HEK293 (cell line): ENCODE results near the gene CREBL2.

Experiments
- CTCF ChIP-seq: fragments of 450-650 bp; formaldehyde crosslinking; IDR thresholded peaks from 2 replicates; pipeline ENCODE4 v1.5.1; 2016; ENCODE audit warnings: missing biosample characterization, missing genetic modification characterization
- ZNF2 ChIP-seq: fragments of 450-650 bp; formaldehyde crosslinking; IDR thresholded peaks from 2 replicates; pipeline ENCODE4 v1.5.1; 2016; ENCODE audit warnings: missing biosample characterization, missing genetic modification characterization
- ZNF423 ChIP-seq: fragments of 450-650 bp; formaldehyde crosslinking; IDR thresholded peaks from 2 replicates; pipeline ENCODE4 v1.5.1; 2016; ENCODE audit warnings: missing biosample characterization, missing genetic modification characterization
- ZNF510 ChIP-seq: fragments of 450-650 bp; formaldehyde crosslinking; IDR thresholded peaks from 2 replicates; pipeline ENCODE4 v1.5.1; 2018; ENCODE audit warnings: mild to moderate bottlenecking, missing genetic modification characterization, missing biosample characterization; ENCODE audit not compliant: insufficient replicate concordance
- ZNF670 ChIP-seq: fragments of 450-650 bp; formaldehyde crosslinking; IDR thresholded peaks from 2 replicates; pipeline ENCODE4 v1.5.1; 2016; ENCODE audit warnings: missing biosample characterization, missing genetic modification characterization, low read depth

GRCh38 chr12:12693111-12693671, 81.5 kb downstream of the CREBL2 start:
- TF ChIP-seq ZNF423 (tag by site-specific recombination) (no peak), ZNF510 (tag by site-specific recombination) (no peak), CTCF (no peak), ZNF670 (tag by site-specific recombination) (no peak), ZNF2 (tag by site-specific recombination) (no peak)
